Neural progenitor cell (in vitro differentiated cells): ENCODE measurements around the gene LRFN5.

Experiments
- CTCF ChIP-seq: fragments of 200-600 bp; sonication (generic); IDR thresholded peaks from 2 replicates; pipeline ENCODE4 v1.5.1; 2017; ENCODE audit warnings: antibody characterized with exemption, mild to moderate bottlenecking
- EZH2 ChIP-seq: fragments of 200-600 bp; sonication (generic); IDR thresholded peaks from 2 replicates; pipeline ENCODE4 v1.6.1; 2017; ENCODE audit warnings: antibody characterized with exemption, mild to moderate bottlenecking, moderate library complexity
- EZH2phosphoT487 ChIP-seq: fragments of 200-600 bp; sonication (generic); IDR thresholded peaks from 2 replicates; pipeline ENCODE4 v1.6.1; 2017; ENCODE audit warnings: antibody characterized with exemption

- no peak for TF ChIP-seq CTCF
- TF ChIP-seq EZH2 = no peak
- no peak for TF ChIP-seq EZH2phosphoT487
Measured at GRCh38 chr14:41606282-41606531, 469 bp upstream of the LRFN5 start.
